GM10248 (cell line): ENCODE results near the gene TMEM164.

Experiments used
- CTCF ChIA-PET: fragments of 300-600 bp; sonication (Branson Sonifier 250); formaldehyde crosslinking; extraction: SDS; loops from one replicate; lab custom pipeline; 2021; ENCODE audit warnings: antibody characterized with exemption; lab: Yijun Ruan, JAX
- POLR2A ChIA-PET: fragments of 350-650 bp; sonication (Branson Sonifier 250); formaldehyde crosslinking; extraction: SDS; loops from one replicate; lab custom pipeline; 2020; ENCODE audit warnings: antibody characterized with exemption; lab: Yijun Ruan, JAX
- DNase-seq: peaks from one replicate; pipeline ENCODE4 v3.0.0; 2012; ENCODE audit errors: extremely low spot score
- CTCF ChIP-seq: IDR thresholded peaks from 2 replicates; pipeline ENCODE4 v1.5.1; 2012; ENCODE audit warnings: mild to moderate bottlenecking, low read depth; ENCODE audit errors: extremely low read depth, missing control alignments, control extremely low read depth

TMEM164 gene

DNA sequence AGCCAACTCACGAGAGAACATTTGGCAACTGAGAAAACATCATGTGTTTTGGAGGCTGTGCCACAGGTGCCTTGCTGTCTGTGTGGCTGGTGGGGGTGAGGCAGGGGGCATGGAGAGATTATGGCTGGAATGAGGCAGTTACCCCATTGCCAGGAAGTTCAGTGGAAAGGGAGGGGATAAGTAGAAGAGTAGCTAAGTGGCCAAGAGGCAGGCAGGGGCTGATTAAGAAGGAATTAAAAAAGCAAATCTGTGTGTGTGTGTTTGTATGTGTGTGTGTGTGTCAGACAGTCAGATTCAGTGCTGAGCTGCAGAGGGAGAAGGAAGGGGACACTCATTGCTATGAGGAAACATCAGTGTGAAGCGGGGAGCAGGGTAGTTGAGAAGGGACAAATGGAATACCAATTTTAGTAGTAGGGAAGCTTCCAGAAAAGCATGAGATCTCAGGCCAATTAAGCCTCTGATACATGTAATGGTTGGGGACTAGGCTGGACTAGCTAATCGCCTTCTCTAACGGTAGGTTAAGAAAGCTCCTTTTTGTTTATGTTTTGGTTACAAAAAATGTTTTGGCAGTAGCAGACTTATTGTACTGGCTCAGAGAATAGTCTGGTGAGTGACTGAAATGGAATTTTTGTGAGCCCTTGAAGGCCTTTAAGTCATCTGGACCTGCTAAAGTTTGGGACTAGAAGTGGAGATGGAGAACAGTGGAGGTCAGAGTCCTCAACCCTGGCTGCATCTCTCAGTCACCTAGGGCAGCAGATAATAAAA is 18.5 kb downstream of the TMEM164 start:
- DNase-seq = no peak
- ChIA-PET CTCF (interaction anchor here (1.7 kb wide), 1 partner anchor 42 kb away, joined by 3 read pairs; no protein-coding TSS in a partner anchor), POLR2A (no interaction called here)
- no peak for TF ChIP-seq CTCF

DNA sequence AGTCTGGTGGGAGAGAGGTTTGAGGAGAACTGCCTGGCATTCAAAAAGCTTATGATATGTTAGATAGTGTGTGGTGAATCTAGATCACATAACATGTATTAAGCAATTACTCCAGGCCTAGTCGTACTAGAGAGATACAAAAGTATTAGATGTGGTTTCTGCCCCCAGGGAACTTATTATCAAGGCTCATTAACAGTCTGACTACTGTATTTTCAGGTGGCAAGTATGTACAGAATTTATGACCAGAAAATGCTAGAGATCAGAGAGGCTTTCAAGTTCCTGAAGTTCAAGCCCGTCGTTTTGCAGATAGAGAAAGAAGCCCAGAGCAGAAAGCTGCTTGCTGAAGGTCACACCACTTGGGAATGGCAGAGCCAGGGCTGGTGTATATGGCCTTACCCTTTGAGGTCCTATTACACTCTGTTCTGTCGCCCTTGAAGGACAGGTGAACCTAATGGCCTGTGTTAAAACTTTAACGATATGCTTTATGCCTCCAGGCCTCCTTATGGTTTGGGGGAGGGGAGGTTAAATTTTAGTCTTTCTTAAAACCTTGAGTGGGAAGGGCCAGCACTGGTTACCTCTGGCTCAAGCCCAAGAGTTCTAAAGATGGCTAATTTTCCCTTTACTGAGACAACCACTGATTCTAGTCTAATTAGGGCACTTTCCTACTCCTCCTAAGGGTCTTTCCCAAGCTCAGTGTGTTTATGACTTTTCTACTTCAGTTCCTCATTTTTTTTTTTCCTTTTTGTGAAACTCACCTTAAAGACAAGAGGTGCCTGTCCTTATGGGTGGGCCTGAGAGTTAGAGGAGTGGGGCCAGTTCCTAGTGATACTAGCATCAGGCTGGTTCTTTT is 19.9 kb downstream of the TMEM164 start:
- POLR2A ChIA-PET = no interaction called here

DNA sequence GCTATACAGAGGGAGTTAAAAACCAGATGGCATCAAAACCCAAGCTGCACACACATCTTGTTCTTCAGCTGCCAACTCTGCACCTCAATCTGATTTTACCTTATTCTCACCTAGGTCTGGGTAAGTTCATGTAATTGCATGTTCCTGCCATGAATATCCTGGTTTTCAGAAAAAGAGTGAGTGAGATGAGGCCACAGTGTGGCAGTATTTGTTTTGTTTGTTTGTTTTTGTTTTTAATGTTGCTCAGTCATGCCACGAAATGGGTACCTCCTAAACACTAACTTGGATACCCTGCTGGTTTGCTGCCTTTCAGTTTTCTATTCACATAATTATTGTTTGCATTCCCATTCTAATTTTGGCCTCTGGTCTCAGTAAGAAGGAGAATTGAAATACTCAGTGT is 22.5 kb downstream of the TMEM164 start:
- ChIA-PET POLR2A (no interaction called here), CTCF (interaction anchor here (1.7 to 1.8 kb wide), 2 partner anchors 18 to 121 kb away, joined by 4 to 7 read pairs; no protein-coding TSS in a partner anchor)
- no peak for TF ChIP-seq CTCF
- DNase-seq = no peak

More for the DNA sequence above, 19.9 kb downstream of the TMEM164 start:
- CTCF ChIA-PET = interaction anchor here (1.1 kb wide), 1 partner anchor 8 kb away, joined by 3 read pairs; no protein-coding TSS in a partner anchor
- no peak for TF ChIP-seq CTCF
- DNase-seq = no peak

DNA sequence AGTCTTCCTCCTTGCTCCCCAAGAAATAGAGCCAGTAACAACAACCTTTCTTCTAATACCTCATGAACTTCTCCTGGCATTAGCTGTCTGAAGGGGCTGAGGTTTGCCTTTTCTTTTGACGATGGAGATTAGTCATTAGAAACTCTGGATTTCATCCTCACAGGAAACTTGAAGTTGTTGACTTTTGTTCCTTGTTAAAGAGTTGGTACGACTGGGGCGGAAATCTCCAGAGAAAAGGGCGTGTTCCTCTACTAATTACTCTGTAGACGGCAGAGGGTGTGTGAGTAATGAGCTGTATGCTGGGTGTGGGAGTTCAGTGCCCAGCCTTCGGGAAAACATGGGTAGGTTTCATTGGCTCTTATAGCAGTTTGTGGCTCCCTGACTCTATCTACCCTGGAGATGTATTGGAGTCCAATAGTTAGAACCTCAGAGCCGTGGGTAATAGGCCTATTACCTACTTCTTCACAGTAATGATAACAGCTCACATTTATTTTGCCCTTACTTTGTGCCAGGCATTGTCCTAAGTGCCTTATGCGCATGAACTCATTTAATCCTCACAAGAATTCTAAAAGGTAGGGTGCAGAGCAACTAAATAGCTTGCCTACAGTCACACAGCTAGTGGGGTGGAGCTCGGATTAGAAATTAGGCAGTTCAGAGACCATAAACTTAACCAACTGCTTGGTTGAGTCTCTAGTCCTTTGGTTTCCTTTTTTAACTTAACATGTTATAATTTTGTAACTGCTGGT is 23.4 kb downstream of the TMEM164 start:
- ChIA-PET POLR2A (interaction anchor here (1.1 kb wide), 1 partner anchor 19 kb away, joined by 3 read pairs; no protein-coding TSS in a partner anchor), CTCF (interaction anchor here (1.6 to 1.8 kb wide), 3 partner anchors 17 to 541 kb away, joined by 4 to 7 read pairs (median 4); no protein-coding TSS in a partner anchor)
- DNase-seq = no peak
- TF ChIP-seq CTCF = no peak

DNA sequence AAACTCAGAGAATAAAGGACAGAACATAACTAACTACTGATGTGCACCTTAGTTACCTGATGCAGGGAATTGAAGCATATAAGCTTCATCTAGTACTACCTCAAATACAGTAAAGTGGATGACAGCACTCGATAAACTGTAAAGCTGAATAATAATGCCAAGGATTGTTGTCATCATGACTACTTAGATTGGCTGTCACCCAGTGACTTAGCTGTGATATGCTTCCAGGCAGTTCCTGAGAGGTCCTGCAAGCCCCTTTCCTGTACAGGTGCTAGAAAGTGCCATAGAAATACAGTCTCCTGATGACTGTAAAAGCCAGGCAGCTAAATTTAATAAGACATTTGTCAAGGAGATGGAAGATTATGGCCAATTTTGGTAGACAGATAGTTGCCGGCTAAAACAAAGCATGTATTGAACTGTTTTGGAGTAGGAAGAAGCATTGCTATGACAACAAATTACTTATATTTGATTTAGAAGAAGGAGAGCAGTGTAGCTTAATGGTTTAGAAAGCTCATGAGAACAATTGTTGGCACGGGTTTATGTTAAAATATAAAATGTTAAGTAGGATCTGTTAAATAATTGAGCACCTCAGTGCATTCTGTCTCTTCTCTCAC is 29.7 kb downstream of the TMEM164 start:
- CTCF ChIA-PET = interaction anchor here (0.8 to 2.8 kb wide), 5 partner anchors 8 to 26 kb away, joined by 3 to 9 read pairs (median 3); no protein-coding TSS in a partner anchor
- POLR2A ChIA-PET = interaction anchor here (0.6 kb wide), 1 partner anchor 37 kb away, joined by 3 read pairs; no protein-coding TSS in a partner anchor
- DNase-seq = no peak

More for the DNA sequence above, 29.7 kb downstream of the TMEM164 start:
- TF ChIP-seq CTCF = no peak
